ENCODE measurements around the gene ZDHHC14. TPM values are rescaled to one million over a fixed set of nuclear protein-coding genes. Genes with fewer than 3 reads are reported as not detected.

The ZDHHC14 gene
- total RNA-seq, 2 donors from 2014 or later, result 53.3 to 66.2 TPM

DNA sequence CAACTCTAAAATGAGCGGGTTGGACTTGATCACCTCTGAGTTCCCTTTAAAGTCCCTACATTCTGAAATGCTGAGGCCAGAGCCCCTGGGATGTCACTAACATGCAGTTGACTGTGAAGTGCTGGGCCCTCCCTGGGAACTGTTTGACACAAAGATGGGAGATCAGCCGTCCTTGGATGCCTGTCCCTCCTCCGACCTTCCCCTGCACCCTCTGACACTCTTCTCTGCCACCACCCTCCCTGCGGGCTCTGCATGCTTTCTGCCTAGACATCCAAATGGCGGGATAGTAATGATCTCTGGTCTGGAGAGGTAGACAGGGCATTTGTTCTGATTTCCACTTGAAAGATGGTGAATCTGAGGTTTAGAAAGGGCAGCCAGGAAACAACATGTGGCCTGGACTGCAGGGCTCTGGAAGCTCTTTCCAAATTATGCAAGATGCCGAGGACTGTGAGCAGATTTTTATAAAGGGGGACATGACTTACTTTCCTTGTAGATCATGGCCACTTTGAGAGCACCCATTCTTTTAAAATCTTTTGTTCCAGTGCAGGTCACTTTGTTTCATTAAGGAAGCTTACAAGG, 113.2 kb downstream of the ZDHHC14 start:
- DNase-seq (ENCODE audit: low spot score), result no peak
- intact Hi-C loops (cut with DNase I), result no loop called here
- no peaks in the 10 kb centered on the region for H3K9me3 ChIP-seq
- no peaks in the 10 kb centered on the region for H3K4me1 ChIP-seq (replicated peaks)
- 86% methylated on average over 6 of the region's 6 CpGs for WGBS
- H3K4me3 ChIP-seq, result no peak overlapping the region
- H3K27me3 ChIP-seq (replicated peaks; ENCODE audit: insufficient read depth), result no peaks in the 10 kb centered on the region
- no peak overlapping the region for H3K27ac ChIP-seq
- TF ChIP-seq POLR2AphosphoS5 (IDR thresholded peaks at IDR 0.05), result no peak
- TF ChIP-seq POLR2A (IDR thresholded peaks at IDR 0.05), result no peak
- TF ChIP-seq, protein P1, sequence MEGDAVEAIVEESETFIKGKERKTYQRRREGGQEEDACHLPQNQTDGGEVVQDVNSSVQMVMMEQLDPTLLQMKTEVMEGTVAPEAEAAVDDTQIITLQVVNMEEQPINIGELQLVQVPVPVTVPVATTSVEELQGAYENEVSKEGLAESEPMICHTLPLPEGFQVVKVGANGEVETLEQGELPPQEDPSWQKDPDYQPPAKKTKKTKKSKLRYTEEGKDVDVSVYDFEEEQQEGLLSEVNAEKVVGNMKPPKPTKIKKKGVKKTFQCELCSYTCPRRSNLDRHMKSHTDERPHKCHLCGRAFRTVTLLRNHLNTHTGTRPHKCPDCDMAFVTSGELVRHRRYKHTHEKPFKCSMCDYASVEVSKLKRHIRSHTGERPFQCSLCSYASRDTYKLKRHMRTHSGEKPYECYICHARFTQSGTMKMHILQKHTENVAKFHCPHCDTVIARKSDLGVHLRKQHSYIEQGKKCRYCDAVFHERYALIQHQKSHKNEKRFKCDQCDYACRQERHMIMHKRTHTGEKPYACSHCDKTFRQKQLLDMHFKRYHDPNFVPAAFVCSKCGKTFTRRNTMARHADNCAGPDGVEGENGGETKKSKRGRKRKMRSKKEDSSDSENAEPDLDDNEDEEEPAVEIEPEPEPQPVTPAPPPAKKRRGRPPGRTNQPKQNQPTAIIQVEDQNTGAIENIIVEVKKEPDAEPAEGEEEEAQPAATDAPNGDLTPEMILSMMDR (IDR thresholded peaks at IDR 0.05), result no peak
- no peaks in the 10 kb centered on the region for H3K36me3 ChIP-seq

DNA sequence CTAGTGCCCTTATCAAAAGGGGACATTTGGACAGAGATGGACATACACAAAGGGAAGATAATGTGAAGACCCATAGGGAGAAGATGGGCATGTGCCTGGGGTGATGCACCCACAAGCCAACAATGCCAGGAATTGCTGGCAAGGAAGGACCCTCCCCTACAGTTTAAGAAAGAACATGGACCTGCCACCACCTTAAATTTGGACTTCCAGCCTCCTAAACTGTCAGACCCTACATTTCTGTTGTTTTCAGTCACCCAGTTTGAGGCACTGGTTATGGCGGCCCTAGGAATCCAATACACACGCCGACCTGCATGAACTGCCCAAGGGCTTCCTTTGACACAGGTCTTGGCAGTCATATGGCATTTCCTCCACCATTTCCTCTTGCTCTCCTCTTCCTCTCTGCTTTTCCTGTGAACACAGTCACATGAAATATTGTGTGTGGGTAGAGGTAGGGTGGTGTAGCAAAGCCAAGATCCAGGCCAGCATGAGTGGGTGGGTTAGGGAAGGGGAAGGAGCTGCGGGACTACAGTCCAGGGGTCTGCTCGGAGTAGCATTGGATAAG, 115.6 kb downstream of the ZDHHC14 start:
- H3K27ac ChIP-seq, result no peak overlapping the region
- H3K4me3 ChIP-seq, result no peak overlapping the region
- 88% methylated on average over 5 of the region's 5 CpGs for WGBS
- intact Hi-C loops (cut with DNase I), result no loop called here
- H3K4me1 ChIP-seq (replicated peaks), result no peaks in the 10 kb centered on the region
- H3K36me3 ChIP-seq, result no peaks in the 10 kb centered on the region
- no peak for DNase-seq (ENCODE audit: low spot score)
- H3K9me3 ChIP-seq, result no peaks in the 10 kb centered on the region
- no peaks in the 10 kb centered on the region for H3K27me3 ChIP-seq (replicated peaks; ENCODE audit: insufficient read depth)
- TF ChIP-seq, protein P1 (IDR thresholded peaks at IDR 0.05), result no peak
- no peak for TF ChIP-seq POLR2A (IDR thresholded peaks at IDR 0.05)
- TF ChIP-seq POLR2AphosphoS5 (IDR thresholded peaks at IDR 0.05), result no peak

DNA sequence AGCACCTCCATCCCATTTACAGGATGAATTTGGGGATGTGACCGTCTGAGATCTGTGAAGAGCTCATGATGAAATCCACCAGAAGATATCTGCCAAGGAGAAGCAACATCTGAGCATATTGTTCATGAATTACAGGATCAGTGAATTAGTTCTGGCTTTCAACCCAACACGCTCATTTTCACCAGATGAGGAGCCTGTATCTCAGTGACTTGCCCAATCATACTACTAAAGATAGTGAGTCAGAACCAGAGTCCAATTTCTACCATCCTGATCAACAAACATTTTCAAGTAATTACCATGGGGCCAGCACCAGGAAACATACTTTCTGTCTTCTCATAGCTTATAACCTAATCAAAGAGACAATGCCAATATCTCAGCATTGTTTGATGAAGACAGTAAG, 116.6 kb downstream of the ZDHHC14 start:
- no peaks in the 10 kb centered on the region for H3K27me3 ChIP-seq (replicated peaks; ENCODE audit: insufficient read depth)
- H3K27ac ChIP-seq, result no peak overlapping the region
- 93% methylated on average over 2 of the region's 2 CpGs for WGBS
- no peaks in the 10 kb centered on the region for H3K36me3 ChIP-seq
- H3K4me3 ChIP-seq, result no peak overlapping the region
- H3K9me3 ChIP-seq, result no peaks in the 10 kb centered on the region
- TF ChIP-seq, protein P1 (IDR thresholded peaks at IDR 0.05), result no peak
- intact Hi-C loops (cut with DNase I), result no loop called here
- no peaks in the 10 kb centered on the region for H3K4me1 ChIP-seq (replicated peaks)
- DNase-seq (ENCODE audit: low spot score), result no peak

DNA sequence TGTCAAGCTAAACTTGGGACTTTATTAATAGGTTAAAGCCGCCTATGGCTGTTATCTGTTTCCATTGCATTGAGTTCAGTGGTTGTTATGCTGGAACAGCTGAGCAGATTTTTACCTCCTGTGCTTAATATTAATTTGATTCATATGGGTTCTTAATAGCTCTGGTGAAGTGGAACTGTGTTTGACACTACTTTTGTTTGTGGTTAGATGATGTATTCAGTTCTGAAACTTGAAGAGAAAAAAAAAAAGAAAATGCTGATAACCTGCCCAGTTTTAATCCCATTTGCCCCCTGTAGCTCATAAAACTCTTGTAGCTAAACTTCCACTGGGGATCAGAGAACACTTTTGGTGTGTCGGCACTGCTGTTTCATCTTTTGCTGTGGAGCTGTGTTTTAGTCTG, 117.8 kb downstream of the ZDHHC14 start:
- Histone ChIP-seq H3K4me1 (replicated peaks) (no peaks in the 10 kb centered on the region), H3K4me3 (no peak overlapping the region), H3K27ac (no peak overlapping the region), H3K27me3 (replicated peaks; ENCODE audit: insufficient read depth) (no peaks in the 10 kb centered on the region), H3K9me3 (no peaks in the 10 kb centered on the region), H3K36me3 (no peaks in the 10 kb centered on the region)
- WGBS, result 85% methylated on average over 2 of the region's 2 CpGs
- no peak for TF ChIP-seq POLR2A (IDR thresholded peaks at IDR 0.05)
- no peak for TF ChIP-seq POLR2AphosphoS5 (IDR thresholded peaks at IDR 0.05)
- intact Hi-C loops (cut with DNase I), result no loop called here
- no peak for DNase-seq (ENCODE audit: low spot score)

DNA sequence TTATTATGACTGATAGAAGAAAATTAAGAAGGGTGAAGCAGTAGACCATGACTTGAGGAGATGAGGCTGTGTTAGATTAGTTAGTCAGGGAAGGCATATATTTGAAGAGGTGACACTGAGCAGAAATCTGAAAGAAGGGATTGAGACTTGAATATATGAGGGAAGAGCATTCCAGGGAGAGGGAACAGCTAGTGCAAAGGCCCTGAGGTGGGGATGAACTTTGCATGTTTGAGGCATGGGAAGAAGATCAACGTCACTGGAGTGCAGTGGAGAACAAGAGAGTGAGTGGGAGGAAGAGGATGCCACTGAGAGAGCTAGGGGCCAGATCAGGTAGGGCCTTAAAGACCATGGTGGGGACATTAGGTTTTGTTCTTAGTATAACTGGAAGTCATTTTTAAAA, 119.0 kb downstream of the ZDHHC14 start:
- Histone ChIP-seq H3K4me1 (replicated peaks) (no peaks in the 10 kb centered on the region), H3K36me3 (no peaks in the 10 kb centered on the region), H3K27me3 (replicated peaks; ENCODE audit: insufficient read depth) (no peaks in the 10 kb centered on the region), H3K27ac (no peak overlapping the region), H3K9me3 (no peaks in the 10 kb centered on the region), H3K4me3 (no peak overlapping the region)
- DNase-seq (ENCODE audit: low spot score), result no peak
- no peak for TF ChIP-seq POLR2A (IDR thresholded peaks at IDR 0.05)
- TF ChIP-seq, protein P1 (IDR thresholded peaks at IDR 0.05), result no peak
- no peak for TF ChIP-seq POLR2AphosphoS5 (IDR thresholded peaks at IDR 0.05)
- WGBS, result 100% methylated on average over 1 of the region's 1 CpG
- intact Hi-C loops (cut with DNase I), result no loop called here

All from prostate gland (tissue), 2 donors.